GM19043 (cell line): ENCODE measurements around the gene SUMO1.

Experiments
- ATAC-seq: cut with Tn5 transposase; IDR thresholded peaks from one replicate; pipeline ENCODE4 v1.9.1; 2021; ENCODE audit warnings: low read depth; ENCODE audit not compliant: unreplicated experiment

The SUMO1 gene

GRCh38 chr2:202157211-202157990 lies 81.0 kb downstream of the SUMO1 start:
- no peak for ATAC-seq
